Glomerular endothelial cell (primary cell): ENCODE results near the gene TP53BP1. TPM values are rescaled to one million over a fixed set of nuclear protein-coding genes. Genes with fewer than 3 reads are reported as not detected.
"Not testable (repeated sequence)": the region's sequence is repeated elsewhere in the genome, so short reads cannot be mapped to it uniquely, and the experiment has no call there.

Experiments used
- DNase-seq: peaks from one replicate; pipeline ENCODE4 v3.0.0-alpha.2; 2011; ENCODE audit warnings: low read depth, low spot score; ENCODE audit errors: extremely low read depth
- total RNA-seq: library from RNA; depleted of rRNA; stranded (reverse); fragments of >200 nt; gene quantifications from 2 replicates; pipeline ENCODE4 v1.2.3, GENCODE V29; 2015

The TP53BP1 gene
- total RNA-seq, 1 donor from 2014 or later: 62.0 TPM

- DNase-seq: no peak
Observed at GRCh38 chr15:43433165-43433564, 59.8 kb downstream of the TP53BP1 start.

GRCh38 chr15:43429687-43430086, 63.3 kb downstream of the TP53BP1 start:
- DNase-seq: no peak

GRCh38 chr15:43423793-43424192, 69.2 kb downstream of the TP53BP1 start:
- no peak for DNase-seq

- DNase-seq: no peak
Observed at GRCh38 chr15:43420876-43421275, 72.1 kb downstream of the TP53BP1 start.

GRCh38 chr15:43420435-43420834, 72.5 kb downstream of the TP53BP1 start:
- no peak for DNase-seq

GRCh38 chr15:43414196-43414595, 78.8 kb downstream of the TP53BP1 start:
- DNase-seq: no peak

GRCh38 chr15:43412096-43412495, 80.9 kb downstream of the TP53BP1 start:
- no peak for DNase-seq

GRCh38 chr15:43410572-43411214, 82.3 kb downstream of the TP53BP1 start:
- DNase-seq: no peak

- no peak for DNase-seq
Observed at GRCh38 chr15:43408789-43409188, 84.2 kb downstream of the TP53BP1 start.

- no peak for DNase-seq
Observed at GRCh38 chr15:43406808-43407207, 86.1 kb downstream of the TP53BP1 start.

GRCh38 chr15:43406189-43406588, 86.8 kb downstream of the TP53BP1 start:
- DNase-seq: no peak

- DNase-seq: no peak
Observed at GRCh38 chr15:43404130-43404529, 88.8 kb downstream of the TP53BP1 start.

GRCh38 chr15:43403616-43404015, 89.3 kb downstream of the TP53BP1 start:
- no peak for DNase-seq

GRCh38 chr15:43402255-43402654, 90.7 kb downstream of the TP53BP1 start:
- no peak for DNase-seq

GRCh38 chr15:43393592-43393991, 99.4 kb downstream of the TP53BP1 start:
- not testable (repeated sequence) for DNase-seq

- DNase-seq: no peak
Observed at GRCh38 chr15:43390723-43391122, 102.2 kb downstream of the TP53BP1 start.

- no peak for DNase-seq
Observed at GRCh38 chr15:43383070-43383469, 109.9 kb downstream of the TP53BP1 start.

GRCh38 chr15:43382310-43382709, 110.6 kb downstream of the TP53BP1 start:
- DNase-seq: no peak

GRCh38 chr15:43378601-43379000, 114.4 kb downstream of the TP53BP1 start:
- no peak for DNase-seq

- DNase-seq: peak; percentile 10
Observed at GRCh38 chr15:43376017-43376705, 116.8 kb downstream of the TP53BP1 start.

GRCh38 chr15:43370975-43371974, 121.7 kb downstream of the TP53BP1 start, which contains the start of the genes TUBGCP4 and ZSCAN29:
TUBGCP4 (plus strand) TSS chr15:43371101; CDS start chr15:43371355, 254 bp downstream.
ZSCAN29 (minus strand) TSS chr15:43371043; CDS start chr15:43369913, 1,130 bp downstream.
- peak; percentile 7 for DNase-seq
